HEK293T (cell line): ENCODE results near the gene DNER.

ENCODE experiments used
- ARNT ChIP-seq: fragments of 450-650 bp; IDR thresholded peaks from 2 replicates; pipeline ENCODE4 v1.6.1; 2017; ENCODE audit warnings: mild to moderate bottlenecking
- BHLHE40 ChIP-seq: fragments of 450-650 bp; IDR thresholded peaks from 2 replicates; pipeline ENCODE4 v1.6.1; 2016; ENCODE audit warnings: mild to moderate bottlenecking, moderate library complexity, borderline replicate concordance
- CTBP1 ChIP-seq: fragments of 450-650 bp; IDR thresholded peaks from 2 replicates; pipeline ENCODE4 v1.6.1; 2016; ENCODE audit warnings: borderline replicate concordance
- ELF4 ChIP-seq: fragments of 450-650 bp; IDR thresholded peaks from 2 replicates; pipeline ENCODE4 v1.6.1; 2017; ENCODE audit warnings: antibody characterized with exemption
- FOXA1 ChIP-seq: fragments of 450-650 bp; IDR thresholded peaks from 2 replicates; pipeline ENCODE4 v1.6.1; 2016; ENCODE audit warnings: mild to moderate bottlenecking
- FOXK2 ChIP-seq: fragments of 450-650 bp; IDR thresholded peaks from 2 replicates; pipeline ENCODE4 v1.6.1; 2016; ENCODE audit warnings: mild to moderate bottlenecking
- FOXM1 ChIP-seq: fragments of 450-650 bp; IDR thresholded peaks from 2 replicates; pipeline ENCODE4 v1.6.1; 2017; ENCODE audit warnings: mild to moderate bottlenecking, borderline replicate concordance
- LEF1 ChIP-seq: fragments of 450-650 bp; IDR thresholded peaks from 2 replicates; pipeline ENCODE4 v1.6.1; 2017; ENCODE audit warnings: mild to moderate bottlenecking, borderline replicate concordance
- NFRKB ChIP-seq: fragments of 450-650 bp; IDR thresholded peaks from 2 replicates; pipeline ENCODE4 v1.6.1; 2016; ENCODE audit warnings: mild to moderate bottlenecking, moderate library complexity
- SP1 ChIP-seq: fragments of 450-650 bp; IDR thresholded peaks from 2 replicates; pipeline ENCODE4 v1.6.1; 2017
- SUZ12 ChIP-seq: fragments of 450-650 bp; IDR thresholded peaks from 2 replicates; pipeline ENCODE4 v1.6.1; 2016; ENCODE audit warnings: mild to moderate bottlenecking
- TARDBP ChIP-seq: fragments of 450-650 bp; IDR thresholded peaks from 2 replicates; pipeline ENCODE4 v1.6.1; 2016
- TF ChIP-seq, protein P1 (sequence below): fragments of 450-650 bp; IDR thresholded peaks from 2 replicates; pipeline ENCODE4 v1.6.1; 2016

DNA sequence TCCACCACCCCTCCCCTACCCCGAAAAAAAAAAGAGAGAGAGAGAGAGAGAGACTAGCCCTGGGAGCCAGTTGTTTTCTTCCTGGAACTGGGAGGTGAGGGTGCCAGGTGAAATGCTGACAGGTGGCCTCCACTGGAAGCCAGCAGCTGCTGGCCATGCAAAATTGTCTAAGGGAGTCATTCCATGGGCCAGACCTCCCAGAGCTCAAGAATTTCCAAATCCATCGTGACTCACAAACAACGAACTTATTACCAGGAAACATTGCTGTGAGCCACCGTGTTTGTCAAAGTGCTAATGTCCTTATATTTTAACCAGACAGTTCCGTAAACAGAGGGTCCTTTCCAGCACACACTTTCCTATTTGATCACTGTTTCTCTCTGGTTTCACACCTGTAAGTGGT, 374.7 kb downstream of the DNER start:
- TF ChIP-seq CTBP1 (no peak), FOXA1 (no peak), FOXM1 (no peak), SP1 (no peak), BHLHE40 (no peak), NFRKB (no peak), SUZ12 (no peak), FOXK2 (no peak), ARNT (no peak), TARDBP (no peak), LEF1 (no peak), ELF4 (no peak)
- TF ChIP-seq, protein P1, sequence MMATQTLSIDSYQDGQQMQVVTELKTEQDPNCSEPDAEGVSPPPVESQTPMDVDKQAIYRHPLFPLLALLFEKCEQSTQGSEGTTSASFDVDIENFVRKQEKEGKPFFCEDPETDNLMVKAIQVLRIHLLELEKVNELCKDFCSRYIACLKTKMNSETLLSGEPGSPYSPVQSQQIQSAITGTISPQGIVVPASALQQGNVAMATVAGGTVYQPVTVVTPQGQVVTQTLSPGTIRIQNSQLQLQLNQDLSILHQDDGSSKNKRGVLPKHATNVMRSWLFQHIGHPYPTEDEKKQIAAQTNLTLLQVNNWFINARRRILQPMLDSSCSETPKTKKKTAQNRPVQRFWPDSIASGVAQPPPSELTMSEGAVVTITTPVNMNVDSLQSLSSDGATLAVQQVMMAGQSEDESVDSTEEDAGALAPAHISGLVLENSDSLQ = no peak
